A549 (cell line): ENCODE measurements around the gene CDH11. TPM values are rescaled to one million over a fixed set of nuclear protein-coding genes. Genes with fewer than 3 reads are reported as not detected.

ENCODE experiments used
- ATAC-seq, 2 experiments: fragments of 200-7000 bp in 1 of 2; fragments of >200 bp in 1 of 2; cut with Nextera tagmentation in 1 of 2; cut with Tn5 transposase in 1 of 2; 3 replicates each; pipeline versions ENCODE4 v1.8.0 to v1.9.1; 2018 to 2020; ENCODE audit warnings: mild to moderate bottlenecking in 1 of 2, moderate library complexity in 1 of 2
- CTCF ChIA-PET: fragments of 300-600 bp; sonication (Branson Sonifier 250); formaldehyde crosslinking; extraction: SDS; loops from one replicate; lab custom pipeline; 2021; ENCODE audit warnings: antibody characterized with exemption, inconsistent platforms; lab: Yijun Ruan, JAX
- POLR2A ChIA-PET: fragments of 350-600 bp; formaldehyde crosslinking; extraction: SDS; loops from one replicate; lab custom pipeline; 2021; ENCODE audit warnings: antibody characterized with exemption, inconsistent platforms; lab: Yijun Ruan, JAX
- DNase-seq, 2 experiments: peaks; one replicate each; pipeline versions ENCODE4 v3.0.0 to v3.0.0-alpha.2; 2011 to 2016; ENCODE audit warnings: low read depth in 1 of 2, low spot score in 1 of 2
- FAIRE-seq: peaks from 2 replicates; lab custom pipeline; 2011; peaks lifted over from hg19 to GRCh38; lab: Jason Lieb, UNC
- H3K27ac ChIP-seq, 2 experiments: fragments of >200 bp; sonication (Bioruptor Twin); formaldehyde crosslinking; 3 replicates each; pipeline ENCODE4 v1.5.1; 2016 to 2017
- H3K4me1 ChIP-seq: fragments of >200 bp; sonication (Bioruptor Twin); formaldehyde crosslinking; 3 replicates; pipeline ENCODE4 v1.6.1; 2016
- H3K4me2 ChIP-seq: fragments of >200 bp; sonication (Bioruptor Twin); formaldehyde crosslinking; 3 replicates; pipeline ENCODE4 v1.6.1; 2016
- H3K4me3 ChIP-seq: fragments of >200 bp; sonication (Bioruptor Twin); formaldehyde crosslinking; 3 replicates; pipeline ENCODE4 v1.5.1; 2016
- H3K9me3 ChIP-seq: fragments of >200 bp; sonication (Bioruptor Twin); formaldehyde crosslinking; 3 replicates; pipeline ENCODE4 v1.6.1; 2016
- CHD4 ChIP-seq: fragments of 200-600 bp; sonication (generic); IDR thresholded peaks from 2 replicates; pipeline ENCODE4 v1.6.1; 2016; ENCODE audit warnings: antibody characterized with exemption, mild to moderate bottlenecking, borderline replicate concordance
- EHF ChIP-seq: fragments of 250-450 bp; sonication (Bioruptor Pico); IDR thresholded peaks from 2 replicates; pipeline ENCODE4 v1.5.0; 2020; ENCODE audit warnings: mild to moderate bottlenecking
- EHMT2 ChIP-seq: fragments of 200-600 bp; sonication (generic); IDR thresholded peaks from 2 replicates; pipeline ENCODE4 v1.6.1; 2016; ENCODE audit warnings: antibody characterized with exemption, low read depth, mild to moderate bottlenecking, moderate library complexity
- EP300 ChIP-seq, 2 experiments: fragments of >200 bp; sonication (Bioruptor Twin); formaldehyde crosslinking; IDR thresholded peaks; 2 replicates in 1 of 2; 3 replicates in 1 of 2; pipeline ENCODE4 v1.6.1; 2016 to 2017
- ESRRA ChIP-seq: fragments of 150-350 bp; IDR thresholded peaks from 2 replicates; pipeline ENCODE4 v1.6.1; 2014; ENCODE audit warnings: mild to moderate bottlenecking, low read length, borderline replicate concordance
- FOSB ChIP-seq: fragments of 250-450 bp; sonication (Bioruptor Pico); IDR thresholded peaks from 2 replicates; pipeline ENCODE4 v1.5.0; 2020; ENCODE audit warnings: mild to moderate bottlenecking, moderate library complexity
- GATA3 ChIP-seq: IDR thresholded peaks from 2 replicates; pipeline ENCODE4 v1.6.1; 2012; ENCODE audit warnings: borderline replicate concordance
- HEYL ChIP-seq: fragments of 250-450 bp; sonication (Bioruptor Pico); IDR thresholded peaks from 2 replicates; pipeline ENCODE4 v1.8.0; 2021; ENCODE audit warnings: mild to moderate bottlenecking, moderate library complexity
- HOXB13 ChIP-seq: fragments of 250-450 bp; sonication (Bioruptor Pico); IDR thresholded peaks from 2 replicates; pipeline ENCODE4 v1.5.0; 2020; ENCODE audit warnings: low read depth, mild to moderate bottlenecking, moderate library complexity
- HOXB5 ChIP-seq: fragments of 250-450 bp; sonication (Bioruptor Pico); IDR thresholded peaks from 2 replicates; pipeline ENCODE4 v1.5.0; 2020; ENCODE audit warnings: mild to moderate bottlenecking, moderate library complexity
- JUNB ChIP-seq: fragments of >200 bp; sonication (Bioruptor Twin); formaldehyde crosslinking; IDR thresholded peaks from 2 replicates; pipeline ENCODE4 v1.6.1; 2016
- MAZ ChIP-seq: fragments of 150-350 bp; IDR thresholded peaks from 2 replicates; pipeline ENCODE4 v1.6.1; 2014; ENCODE audit warnings: antibody characterized with exemption, low read depth, low read length, borderline replicate concordance
- PHF8 ChIP-seq: fragments of 200-600 bp; sonication (generic); IDR thresholded peaks from 2 replicates; pipeline ENCODE4 v1.6.1; 2016; ENCODE audit warnings: low read depth, mild to moderate bottlenecking, antibody characterized with exemption, moderate library complexity, borderline replicate concordance
- POLR2A ChIP-seq: IDR thresholded peaks from 2 replicates; pipeline ENCODE4 v1.6.1; 2012; ENCODE audit warnings: mild to moderate bottlenecking, low read length
- POLR2AphosphoS2 ChIP-seq: conservative IDR thresholded peaks from 2 replicates; pipeline ENCODE4 v1.6.1; 2012; ENCODE audit warnings: low read length, improper control_type of control experiment, inconsistent platforms
- RCOR1 ChIP-seq: fragments of 150-350 bp; IDR thresholded peaks from 2 replicates; pipeline ENCODE4 v1.6.1; 2014; ENCODE audit warnings: antibody characterized with exemption, low read length, low read depth
- RFX5 ChIP-seq: fragments of 450-650 bp; IDR thresholded peaks from 2 replicates; pipeline ENCODE4 v1.7.1; 2014; ENCODE audit warnings: antibody characterized with exemption, mild to moderate bottlenecking, moderate library complexity
- SMC3 ChIP-seq: fragments of >200 bp; sonication (Bioruptor Twin); formaldehyde crosslinking; IDR thresholded peaks from 3 replicates; pipeline ENCODE4 v1.6.1; 2018; ENCODE audit warnings: inconsistent platforms
- SREBF2 ChIP-seq: fragments of 450-650 bp; IDR thresholded peaks from 2 replicates; pipeline ENCODE4 v1.6.1; 2014; ENCODE audit warnings: mild to moderate bottlenecking, moderate library complexity
- TFCP2L1 ChIP-seq: fragments of 250-450 bp; sonication (Bioruptor Pico); IDR thresholded peaks from 2 replicates; pipeline ENCODE4 v1.5.0; 2021; ENCODE audit warnings: mild to moderate bottlenecking
- TP53 ChIP-seq: fragments of 250-450 bp; sonication (Bioruptor Pico); IDR thresholded peaks from 2 replicates; pipeline ENCODE4 v1.5.0; 2021; ENCODE audit warnings: mild to moderate bottlenecking, moderate library complexity
- ZC3H11A ChIP-seq: fragments of 450-650 bp; IDR thresholded peaks from 2 replicates; pipeline ENCODE4 v1.6.1; 2014; ENCODE audit warnings: antibody characterized with exemption, mild to moderate bottlenecking
- ZFP36 ChIP-seq: fragments of 450-650 bp; IDR thresholded peaks from 2 replicates; pipeline ENCODE4 v1.6.1; 2014; ENCODE audit warnings: borderline replicate concordance; ENCODE audit not compliant: partially characterized antibody
- ZNF302 ChIP-seq: fragments of 250-450 bp; sonication (Bioruptor Pico); IDR thresholded peaks from 2 replicates; pipeline ENCODE4 v1.9.0; 2021; ENCODE audit warnings: inconsistent platforms, mild to moderate bottlenecking, moderate library complexity
- ZSCAN20 ChIP-seq: fragments of 250-450 bp; sonication (Bioruptor Pico); IDR thresholded peaks from 2 replicates; pipeline ENCODE4 v1.8.0; 2022; ENCODE audit warnings: mild to moderate bottlenecking, moderate library complexity
- WGBS: methylation state at CpG from one replicate; pipeline ENCODE4 v1.1.6; 2017; ENCODE audit errors: missing lambda C conversion rate; 5-methylcytosine and 5-hydroxymethylcytosine counted together
- polyA plus RNA-seq, 4 experiments: library from polyadenylated mRNA; depleted of rRNA in 3 of 4; stranded (reverse); fragments of >200 nt; fragmentation: RNase III in 1 of 4; extraction: RNeasy Plus Mini Kit Qiagen cat#74134 plus additional on column Dnase treatment in 1 of 4; gene quantifications; 2 replicates in 3 of 4; 3 replicates in 1 of 4; pipeline ENCODE4 v1.2.3, GENCODE V29; 2011 to 2017
- TF ChIP-seq, protein P1 (sequence below): fragments of 450-650 bp; IDR thresholded peaks from 2 replicates; pipeline ENCODE4 v1.6.1; 2014; ENCODE audit warnings: antibody characterized with exemption
- TF ChIP-seq, protein P2 (sequence below): fragments of >200 bp; sonication (Bioruptor Twin); formaldehyde crosslinking; IDR thresholded peaks from 3 replicates; pipeline ENCODE4 v1.5.1; 2016
- TF ChIP-seq, protein P3 (sequence below): fragments of 150-350 bp; IDR thresholded peaks from 2 replicates; pipeline ENCODE4 v1.6.1; 2014; ENCODE audit warnings: low read depth, mild to moderate bottlenecking, low read length
- TF ChIP-seq, protein P4 (sequence below): fragments of 200-600 bp; sonication (generic); IDR thresholded peaks from 2 replicates; pipeline ENCODE4 v1.6.1; 2016; ENCODE audit warnings: antibody characterized with exemption, mild to moderate bottlenecking, moderate library complexity
- TF ChIP-seq, protein P5 (sequence below): fragments of >200 bp; sonication (Bioruptor Twin); formaldehyde crosslinking; IDR thresholded peaks from 3 replicates; pipeline ENCODE4 v1.6.1; 2016

The CDH11 gene
- polyA plus RNA-seq, 2 of the 4 experiments (the other 2 are of a cell fraction): 0.72 to 1.1 TPM

DNA sequence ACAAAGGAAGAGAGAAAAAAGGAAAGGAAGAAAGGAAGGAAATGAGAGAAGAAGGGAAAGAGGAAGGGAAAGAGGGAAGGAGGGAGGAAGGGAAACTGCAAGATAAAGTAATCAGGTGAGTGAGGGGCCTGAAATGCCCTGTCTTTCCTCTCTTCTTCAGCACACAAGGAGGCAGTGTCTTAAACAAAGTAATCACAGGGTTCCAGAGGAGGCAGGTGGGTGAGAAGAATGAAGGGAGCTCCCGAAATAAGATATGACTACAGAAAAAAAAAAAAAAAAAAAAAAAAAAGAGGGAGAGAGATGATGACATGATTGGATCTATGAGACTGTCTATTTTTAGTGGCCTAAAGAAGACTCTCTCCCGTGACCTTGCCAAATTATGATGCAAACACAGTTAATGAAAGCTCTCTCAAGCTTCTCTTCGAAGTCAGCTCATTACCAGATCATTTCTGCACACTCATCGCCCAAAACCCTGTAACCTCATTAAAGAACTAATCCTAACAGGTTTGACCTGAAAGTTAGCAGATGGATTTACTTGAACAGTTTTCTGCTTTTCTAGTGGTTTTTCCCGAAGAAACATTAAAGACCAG lies 53.6 kb downstream of the CDH11 start:
- no peak for FAIRE-seq
- CTCF ChIA-PET: interaction anchor here (0.7 kb wide), 1 partner anchor 85 kb away, joined by 4 read pairs; no protein-coding TSS in a partner anchor

DNA sequence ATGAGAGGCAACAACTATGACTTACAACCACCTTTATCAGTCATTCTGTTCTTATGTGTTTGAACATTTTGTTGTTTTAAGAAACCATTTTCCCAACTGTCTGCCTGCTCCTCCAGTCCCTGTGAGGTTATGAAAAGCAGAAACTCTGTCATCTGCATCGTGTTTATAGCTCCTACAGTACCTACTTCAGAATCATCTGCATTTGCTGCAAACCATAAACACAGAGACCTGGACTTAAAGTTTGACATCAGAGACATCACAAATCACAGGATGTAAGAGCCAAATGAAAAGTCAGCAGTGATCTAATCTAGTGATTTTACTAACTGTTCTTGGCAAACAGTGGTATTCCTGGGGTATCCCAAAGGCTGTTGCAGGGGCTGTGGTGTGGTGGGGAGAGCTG lies 55.2 kb downstream of the CDH11 start:
- H3K27ac ChIP-seq: no peak overlapping the region
- CTCF ChIA-PET: no interaction called here
- DNase-seq (no peak), FAIRE-seq (no peak), ATAC-seq (no peak)
- WGBS: 0% methylated on average over 1 of the region's 1 CpG
- no peaks in the 10 kb centered on the region for H3K9me3 ChIP-seq
- no peak overlapping the region for H3K4me3 ChIP-seq
- peaks cover 22% of the 10 kb centered on the region for H3K4me1 ChIP-seq
- POLR2A ChIA-PET: no interaction called here
- no peak overlapping the region for H3K4me2 ChIP-seq
- no peak for TF ChIP-seq CHD4
- no peak for TF ChIP-seq TP53 (CRISPR knock-in tag)
- no peak for TF ChIP-seq GATA3
- no peak for TF ChIP-seq TFCP2L1 (CRISPR knock-in tag)
- no peak for TF ChIP-seq ZC3H11A
- no peak for TF ChIP-seq SMC3
- TF ChIP-seq EHMT2: no peak
- TF ChIP-seq FOSB (CRISPR knock-in tag): no peak
- no peak for TF ChIP-seq SREBF2
- TF ChIP-seq RCOR1: no peak
- TF ChIP-seq POLR2AphosphoS2: no peak
- TF ChIP-seq ZNF302: no peak
- TF ChIP-seq HEYL: no peak

More for the DNA sequence above, 53.6 kb downstream of the CDH11 start:
- no peaks in the 10 kb centered on the region for H3K9me3 ChIP-seq
- peaks cover 22% of the 10 kb centered on the region for H3K4me1 ChIP-seq
- H3K27ac ChIP-seq: no peak overlapping the region
- DNase-seq (no peak), ATAC-seq (no peak)
- 19% methylated on average over 5 of the region's 5 CpGs for WGBS
- H3K4me2 ChIP-seq: no peak overlapping the region
- H3K4me3 ChIP-seq: no peak overlapping the region
- POLR2A ChIA-PET: interaction anchor here (0.6 kb wide), 1 partner anchor 56 kb away, joined by 3 read pairs; no protein-coding TSS in a partner anchor
- TF ChIP-seq PHF8: no peak
- TF ChIP-seq, protein P1, sequence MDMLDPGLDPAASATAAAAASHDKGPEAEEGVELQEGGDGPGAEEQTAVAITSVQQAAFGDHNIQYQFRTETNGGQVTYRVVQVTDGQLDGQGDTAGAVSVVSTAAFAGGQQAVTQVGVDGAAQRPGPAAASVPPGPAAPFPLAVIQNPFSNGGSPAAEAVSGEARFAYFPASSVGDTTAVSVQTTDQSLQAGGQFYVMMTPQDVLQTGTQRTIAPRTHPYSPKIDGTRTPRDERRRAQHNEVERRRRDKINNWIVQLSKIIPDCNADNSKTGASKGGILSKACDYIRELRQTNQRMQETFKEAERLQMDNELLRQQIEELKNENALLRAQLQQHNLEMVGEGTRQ: no peak
- TF ChIP-seq, protein P2, sequence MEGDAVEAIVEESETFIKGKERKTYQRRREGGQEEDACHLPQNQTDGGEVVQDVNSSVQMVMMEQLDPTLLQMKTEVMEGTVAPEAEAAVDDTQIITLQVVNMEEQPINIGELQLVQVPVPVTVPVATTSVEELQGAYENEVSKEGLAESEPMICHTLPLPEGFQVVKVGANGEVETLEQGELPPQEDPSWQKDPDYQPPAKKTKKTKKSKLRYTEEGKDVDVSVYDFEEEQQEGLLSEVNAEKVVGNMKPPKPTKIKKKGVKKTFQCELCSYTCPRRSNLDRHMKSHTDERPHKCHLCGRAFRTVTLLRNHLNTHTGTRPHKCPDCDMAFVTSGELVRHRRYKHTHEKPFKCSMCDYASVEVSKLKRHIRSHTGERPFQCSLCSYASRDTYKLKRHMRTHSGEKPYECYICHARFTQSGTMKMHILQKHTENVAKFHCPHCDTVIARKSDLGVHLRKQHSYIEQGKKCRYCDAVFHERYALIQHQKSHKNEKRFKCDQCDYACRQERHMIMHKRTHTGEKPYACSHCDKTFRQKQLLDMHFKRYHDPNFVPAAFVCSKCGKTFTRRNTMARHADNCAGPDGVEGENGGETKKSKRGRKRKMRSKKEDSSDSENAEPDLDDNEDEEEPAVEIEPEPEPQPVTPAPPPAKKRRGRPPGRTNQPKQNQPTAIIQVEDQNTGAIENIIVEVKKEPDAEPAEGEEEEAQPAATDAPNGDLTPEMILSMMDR: no peak
- TF ChIP-seq HOXB5: no peak
- no peak for TF ChIP-seq RFX5
- TF ChIP-seq, protein P3, sequence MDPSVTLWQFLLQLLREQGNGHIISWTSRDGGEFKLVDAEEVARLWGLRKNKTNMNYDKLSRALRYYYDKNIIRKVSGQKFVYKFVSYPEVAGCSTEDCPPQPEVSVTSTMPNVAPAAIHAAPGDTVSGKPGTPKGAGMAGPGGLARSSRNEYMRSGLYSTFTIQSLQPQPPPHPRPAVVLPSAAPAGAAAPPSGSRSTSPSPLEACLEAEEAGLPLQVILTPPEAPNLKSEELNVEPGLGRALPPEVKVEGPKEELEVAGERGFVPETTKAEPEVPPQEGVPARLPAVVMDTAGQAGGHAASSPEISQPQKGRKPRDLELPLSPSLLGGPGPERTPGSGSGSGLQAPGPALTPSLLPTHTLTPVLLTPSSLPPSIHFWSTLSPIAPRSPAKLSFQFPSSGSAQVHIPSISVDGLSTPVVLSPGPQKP: no peak
- TF ChIP-seq, protein P4, sequence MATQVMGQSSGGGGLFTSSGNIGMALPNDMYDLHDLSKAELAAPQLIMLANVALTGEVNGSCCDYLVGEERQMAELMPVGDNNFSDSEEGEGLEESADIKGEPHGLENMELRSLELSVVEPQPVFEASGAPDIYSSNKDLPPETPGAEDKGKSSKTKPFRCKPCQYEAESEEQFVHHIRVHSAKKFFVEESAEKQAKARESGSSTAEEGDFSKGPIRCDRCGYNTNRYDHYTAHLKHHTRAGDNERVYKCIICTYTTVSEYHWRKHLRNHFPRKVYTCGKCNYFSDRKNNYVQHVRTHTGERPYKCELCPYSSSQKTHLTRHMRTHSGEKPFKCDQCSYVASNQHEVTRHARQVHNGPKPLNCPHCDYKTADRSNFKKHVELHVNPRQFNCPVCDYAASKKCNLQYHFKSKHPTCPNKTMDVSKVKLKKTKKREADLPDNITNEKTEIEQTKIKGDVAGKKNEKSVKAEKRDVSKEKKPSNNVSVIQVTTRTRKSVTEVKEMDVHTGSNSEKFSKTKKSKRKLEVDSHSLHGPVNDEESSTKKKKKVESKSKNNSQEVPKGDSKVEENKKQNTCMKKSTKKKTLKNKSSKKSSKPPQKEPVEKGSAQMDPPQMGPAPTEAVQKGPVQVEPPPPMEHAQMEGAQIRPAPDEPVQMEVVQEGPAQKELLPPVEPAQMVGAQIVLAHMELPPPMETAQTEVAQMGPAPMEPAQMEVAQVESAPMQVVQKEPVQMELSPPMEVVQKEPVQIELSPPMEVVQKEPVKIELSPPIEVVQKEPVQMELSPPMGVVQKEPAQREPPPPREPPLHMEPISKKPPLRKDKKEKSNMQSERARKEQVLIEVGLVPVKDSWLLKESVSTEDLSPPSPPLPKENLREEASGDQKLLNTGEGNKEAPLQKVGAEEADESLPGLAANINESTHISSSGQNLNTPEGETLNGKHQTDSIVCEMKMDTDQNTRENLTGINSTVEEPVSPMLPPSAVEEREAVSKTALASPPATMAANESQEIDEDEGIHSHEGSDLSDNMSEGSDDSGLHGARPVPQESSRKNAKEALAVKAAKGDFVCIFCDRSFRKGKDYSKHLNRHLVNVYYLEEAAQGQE: no peak
- no peak for TF ChIP-seq HOXB13 (CRISPR knock-in tag)
- TF ChIP-seq, protein P5, sequence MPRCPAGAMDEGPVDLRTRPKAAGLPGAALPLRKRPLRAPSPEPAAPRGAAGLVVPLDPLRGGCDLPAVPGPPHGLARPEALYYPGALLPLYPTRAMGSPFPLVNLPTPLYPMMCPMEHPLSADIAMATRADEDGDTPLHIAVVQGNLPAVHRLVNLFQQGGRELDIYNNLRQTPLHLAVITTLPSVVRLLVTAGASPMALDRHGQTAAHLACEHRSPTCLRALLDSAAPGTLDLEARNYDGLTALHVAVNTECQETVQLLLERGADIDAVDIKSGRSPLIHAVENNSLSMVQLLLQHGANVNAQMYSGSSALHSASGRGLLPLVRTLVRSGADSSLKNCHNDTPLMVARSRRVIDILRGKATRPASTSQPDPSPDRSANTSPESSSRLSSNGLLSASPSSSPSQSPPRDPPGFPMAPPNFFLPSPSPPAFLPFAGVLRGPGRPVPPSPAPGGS: no peak
- TF ChIP-seq HEYL: no peak
- TF ChIP-seq POLR2A: no peak
- no peak for TF ChIP-seq JUNB
- no peak for TF ChIP-seq ZFP36
- TF ChIP-seq ESRRA: no peak
- TF ChIP-seq ZSCAN20 (CRISPR knock-in tag): no peak
- no peak for TF ChIP-seq EHF (CRISPR knock-in tag)
- no peak for TF ChIP-seq EP300 (IDR thresholded peaks at IDR 0.05)
- TF ChIP-seq MAZ: no peak
